HG03565 (cell line): Measurements from ENCODE around the gene LEMD3.

Experiments used
- ATAC-seq: cut with Tn5 transposase; IDR thresholded peaks from one replicate; pipeline ENCODE4 v1.9.1; 2021; ENCODE audit warnings: mild to moderate bottlenecking, moderate library complexity; ENCODE audit not compliant: unreplicated experiment

LEMD3 gene

GRCh38 chr12:65204886-65205525 lies 35.6 kb downstream of the LEMD3 start:
- ATAC-seq = no peak

DNA sequence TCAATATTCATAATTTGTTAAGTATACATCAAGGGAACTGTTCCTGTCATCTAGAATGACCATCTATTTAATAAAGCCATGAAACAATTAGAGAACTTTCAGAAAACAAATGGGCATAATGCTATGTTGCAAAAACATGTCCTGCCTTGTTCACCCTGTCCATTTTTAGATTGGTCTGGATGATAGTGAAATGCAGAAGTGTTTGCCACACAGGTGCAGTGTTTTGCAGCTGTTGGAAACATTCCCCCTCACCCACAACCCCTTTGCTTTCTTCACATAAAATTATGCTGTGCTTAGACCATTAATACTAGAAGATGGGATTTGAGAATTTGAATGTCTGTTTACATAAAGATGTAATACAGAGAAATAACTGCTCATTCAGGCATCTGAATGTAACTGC lies 36.5 kb downstream of the LEMD3 start:
- no peak for ATAC-seq

DNA sequence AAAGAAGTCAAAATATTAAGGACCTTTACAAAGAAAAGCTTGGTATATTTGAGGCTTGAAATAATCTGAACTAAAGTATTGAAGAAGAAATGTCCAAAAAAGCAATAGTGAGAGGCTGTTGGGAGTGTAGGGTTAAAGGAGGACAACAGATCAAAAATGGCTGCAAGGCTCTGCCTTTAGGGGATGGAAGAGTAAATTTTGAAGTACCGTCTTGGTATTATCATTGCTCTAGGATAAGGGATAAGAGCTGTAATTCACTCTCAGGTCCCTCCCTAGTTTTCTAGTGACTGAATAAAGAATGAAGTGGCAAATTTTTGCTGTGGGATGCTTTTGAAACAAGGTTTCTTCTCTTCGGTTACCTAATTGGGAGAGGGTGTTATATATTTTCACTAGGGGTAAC lies 38.7 kb downstream of the LEMD3 start:
- no peak for ATAC-seq

DNA sequence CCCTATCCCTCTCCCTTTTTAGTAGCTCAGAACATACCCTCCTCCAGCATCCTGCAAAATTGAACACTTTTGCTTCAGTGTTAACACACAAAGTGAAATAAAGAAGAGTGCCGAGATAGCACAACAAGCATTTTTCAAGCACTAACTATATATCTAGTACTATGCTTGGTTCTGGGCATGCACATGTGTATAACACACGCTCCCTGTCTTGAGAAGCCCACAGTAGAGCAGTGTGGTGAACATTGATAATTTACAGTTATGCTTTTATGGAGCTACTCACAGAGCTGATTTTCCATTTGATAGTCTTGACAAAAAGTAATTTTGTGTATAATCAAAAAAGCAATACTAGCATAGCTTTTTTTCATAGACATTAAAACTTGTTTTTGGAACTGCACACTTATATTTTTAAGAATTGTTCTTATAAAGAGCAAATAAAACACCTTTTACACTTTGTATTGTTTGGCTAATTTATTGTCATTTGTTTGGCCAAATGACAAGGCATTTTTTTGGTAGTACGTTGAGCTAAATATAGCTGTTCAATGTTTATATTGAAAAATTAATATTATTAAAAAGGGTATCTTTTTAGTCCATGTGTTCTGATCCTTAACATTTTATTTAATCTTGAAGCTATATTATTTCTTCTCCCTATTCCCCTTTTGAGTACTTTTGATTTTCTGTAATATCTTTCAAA lies 39.7 kb downstream of the LEMD3 start:
- peak; percentile 4 for ATAC-seq

- peak; percentile 77 for ATAC-seq
Measured at GRCh38 chr12:65209655-65210043, 40.3 kb downstream of the LEMD3 start.

GRCh38 chr12:65217086-65217485 lies 47.7 kb downstream of the LEMD3 start:
- ATAC-seq = no peak

- no peak for ATAC-seq
Measured at GRCh38 chr12:65220761-65221160, 51.4 kb downstream of the LEMD3 start.

DNA sequence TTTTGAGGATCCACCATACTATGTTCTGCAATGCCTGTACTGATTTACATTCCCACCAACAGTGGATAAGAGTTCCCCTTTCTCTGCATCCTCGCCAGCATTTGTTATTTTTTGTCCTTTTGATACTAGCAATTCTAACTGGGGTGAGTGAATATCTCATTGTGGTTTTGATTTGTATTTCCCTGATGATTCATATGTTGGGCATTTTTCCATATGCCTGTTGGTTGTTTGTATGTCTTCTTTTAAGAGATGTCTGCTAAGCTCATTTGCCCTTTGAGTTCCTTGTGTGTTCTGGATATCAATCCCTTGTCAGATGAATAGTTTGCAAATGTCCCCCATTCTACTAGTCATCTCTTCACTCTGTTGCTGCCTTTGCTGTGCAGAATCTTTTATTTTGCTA lies 60.1 kb downstream of the LEMD3 start:
- ATAC-seq = no peak

- no peak for ATAC-seq
Measured at GRCh38 chr12:65232476-65233077, 63.2 kb downstream of the LEMD3 start.

- no peak for ATAC-seq
Measured at GRCh38 chr12:65237153-65237552, 67.8 kb downstream of the LEMD3 start.

- no peak for ATAC-seq
Measured at GRCh38 chr12:65238609-65239008, 69.2 kb downstream of the LEMD3 start.

DNA sequence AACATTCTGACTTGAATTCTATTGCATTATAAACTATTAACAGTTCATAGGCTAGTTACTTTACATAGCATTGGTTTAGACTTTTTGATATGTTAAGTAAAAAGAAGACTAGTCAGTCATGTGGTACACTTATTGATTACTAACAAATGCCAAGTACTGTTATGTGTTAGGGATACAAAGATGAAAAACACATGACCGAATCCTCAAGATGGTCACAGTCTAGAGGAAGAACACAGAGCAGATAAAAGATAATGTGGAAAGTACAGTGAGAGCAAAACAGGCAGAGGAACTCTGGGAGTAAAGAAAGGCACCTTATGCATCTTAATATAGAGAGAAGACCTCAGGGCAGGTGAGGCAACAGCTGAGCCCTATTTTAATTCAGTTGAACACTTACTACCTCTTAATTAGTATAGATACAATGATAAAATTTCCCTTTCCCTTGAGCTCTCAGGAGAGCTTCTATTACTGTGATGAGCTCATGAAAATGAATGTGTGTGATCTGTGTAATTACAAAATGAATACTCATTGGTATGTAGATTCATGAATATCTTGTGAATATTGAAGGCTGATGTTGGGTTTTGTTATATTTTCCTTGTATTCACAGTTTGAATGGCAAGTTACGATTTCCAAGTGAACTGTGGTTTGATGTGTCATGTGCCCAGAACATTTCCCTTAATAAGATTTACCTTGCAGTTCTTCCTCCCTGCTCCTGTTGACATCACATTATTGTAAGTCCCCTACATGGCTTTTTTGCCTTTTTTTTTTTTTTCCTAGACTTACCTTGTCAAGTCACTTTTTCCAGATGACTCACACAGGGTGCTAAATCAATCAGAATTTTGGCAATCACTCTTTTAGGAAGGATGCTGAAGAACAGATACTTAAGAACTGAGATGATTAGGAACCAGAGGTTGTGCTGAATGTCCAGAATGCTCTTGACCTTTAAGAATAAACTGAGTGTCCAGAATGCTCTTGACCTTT lies 79.6 kb downstream of the LEMD3 start:
- ATAC-seq = no peak

DNA sequence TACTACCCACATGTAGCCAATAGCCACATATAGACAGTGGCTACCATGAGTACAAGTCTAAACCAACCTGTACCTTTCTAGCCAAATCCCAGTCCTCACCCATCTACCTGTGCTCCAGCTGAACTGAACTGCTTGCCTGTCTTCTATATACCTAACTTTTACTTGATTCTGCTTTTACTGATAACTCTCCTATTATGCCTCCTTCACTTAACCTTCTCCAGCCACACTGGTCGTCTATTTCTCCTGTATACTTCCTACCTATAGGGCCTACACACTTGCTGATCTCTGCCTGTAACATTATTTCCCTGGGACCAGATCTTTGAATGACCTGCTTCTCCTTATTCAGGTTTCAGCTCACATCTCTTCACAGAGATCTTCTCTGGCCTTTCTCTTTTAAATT lies 83.1 kb downstream of the LEMD3 start:
- no peak for ATAC-seq

DNA sequence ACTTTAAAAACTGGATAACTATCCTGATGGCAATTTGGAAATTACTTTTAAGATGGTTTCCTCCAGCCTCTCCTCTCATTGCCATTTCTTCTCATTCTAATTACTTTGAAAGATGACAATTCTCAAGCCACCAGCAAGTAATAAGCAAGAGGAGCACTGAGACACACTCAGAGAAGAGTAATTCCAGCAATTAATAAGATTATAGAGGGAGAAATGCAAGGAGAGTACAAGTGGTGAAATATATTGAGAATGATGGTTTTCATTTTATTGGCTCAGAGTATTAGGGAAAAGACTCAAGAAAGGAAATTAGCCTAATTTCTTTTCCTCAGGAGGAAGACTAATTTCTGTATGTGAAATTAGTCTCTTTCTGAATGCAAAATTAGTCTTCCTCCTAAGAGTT lies 88.6 kb downstream of the LEMD3 start:
- ATAC-seq = no peak

- no peak for ATAC-seq
Measured at GRCh38 chr12:65259501-65259900, 90.1 kb downstream of the LEMD3 start.

DNA sequence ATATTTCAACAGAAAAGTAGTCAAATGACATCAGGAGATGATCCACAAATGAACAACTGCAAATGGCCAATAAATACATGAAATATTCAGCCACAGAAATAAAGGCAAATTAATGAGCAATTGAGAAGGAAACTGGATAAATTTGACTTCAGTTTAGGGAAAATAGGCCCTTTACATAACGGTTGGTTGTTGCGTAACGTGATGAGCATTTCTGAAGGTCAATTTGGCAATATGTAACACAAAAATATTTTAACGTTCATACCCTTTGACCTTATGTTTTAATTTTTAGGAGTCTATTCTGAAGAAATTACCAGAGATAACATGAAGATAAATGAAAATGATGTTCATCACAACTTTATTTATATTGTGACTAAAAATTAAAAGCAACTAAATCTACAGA lies 94.4 kb downstream of the LEMD3 start:
- no peak for ATAC-seq

DNA sequence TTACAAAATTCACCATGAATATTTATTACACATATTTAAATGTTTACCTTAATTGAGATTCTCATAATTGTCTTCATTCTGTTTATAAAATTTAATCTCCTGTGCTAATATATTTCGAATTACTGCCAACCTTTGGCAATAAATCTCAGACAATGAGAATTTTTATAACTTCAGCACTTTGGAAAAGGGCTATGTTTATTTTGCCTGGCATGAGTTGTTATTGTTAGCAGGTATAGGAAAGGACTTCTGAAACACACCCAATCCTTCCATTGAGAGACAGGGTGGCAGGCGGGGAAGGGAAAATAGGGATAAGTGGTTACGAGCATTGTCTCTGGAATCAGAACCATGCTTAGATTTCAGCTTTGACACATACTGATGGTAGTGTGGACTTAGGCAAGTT lies 97.0 kb downstream of the LEMD3 start:
- no peak for ATAC-seq

DNA sequence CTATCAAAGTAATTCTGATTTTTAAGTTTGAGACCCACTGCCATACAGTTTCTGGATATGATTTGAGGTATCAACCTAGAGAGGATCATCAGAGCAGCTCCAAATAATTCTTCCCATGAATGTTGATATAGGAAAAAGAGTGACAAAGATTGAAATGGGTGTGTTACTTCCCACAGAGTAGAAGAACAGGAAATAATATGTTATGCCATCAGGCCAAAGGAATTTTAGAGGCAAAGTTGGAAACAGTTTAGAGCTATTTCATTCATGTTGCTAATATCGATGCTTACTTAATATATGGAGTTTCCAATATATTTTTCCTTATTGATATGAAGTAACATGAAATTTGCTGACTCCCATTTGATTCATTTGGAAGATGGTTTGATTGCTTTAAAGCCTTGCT lies 100.2 kb downstream of the LEMD3 start:
- ATAC-seq = no peak

- no peak for ATAC-seq
Measured at GRCh38 chr12:65274602-65275272, 105.4 kb downstream of the LEMD3 start.

DNA sequence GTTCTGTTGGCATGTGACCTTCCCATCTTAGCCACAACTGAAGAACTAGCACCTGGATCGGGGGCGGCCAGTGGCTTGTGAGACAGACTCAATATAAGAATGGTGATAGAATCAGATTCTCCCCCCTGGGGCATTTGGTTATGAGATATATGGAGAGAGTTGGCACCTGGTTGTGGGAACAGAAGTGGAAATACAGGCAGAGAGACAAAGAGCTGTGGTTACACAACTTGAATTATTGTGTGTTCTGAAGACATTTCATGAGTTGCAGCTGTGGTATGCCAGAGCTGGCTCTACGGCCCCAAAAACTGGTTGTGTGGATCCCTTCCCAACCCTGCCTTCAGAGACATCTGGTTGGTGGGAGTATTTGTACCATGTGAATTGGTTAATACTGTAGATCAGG lies 106.2 kb downstream of the LEMD3 start:
- no peak for ATAC-seq
